Left lung (tissue), 10 donors: Measurements from ENCODE around the gene C14orf132. TPM values are rescaled to one million over a fixed set of nuclear protein-coding genes. Genes with fewer than 3 reads are reported as not detected.
"Not testable (repeated sequence)": the region's sequence is repeated elsewhere in the genome, so short reads cannot be mapped to it uniquely, and the experiment has no call there.

Source experiments
- ATAC-seq: fragments of 200-7000 bp; cut with Tn5 transposase; one replicate; pipeline ENCODE4 v1.9.1; 2020; ENCODE audit warnings: moderate library complexity
- DNase-seq, 4 donors: peaks; one replicate each; pipeline ENCODE4 v3.0.0-alpha.2; 2013 to 2020
- H3K27ac ChIP-seq, 2 donors: fragments of 200-600 bp; sonication (generic) in 1 of 2; one replicate each; pipeline versions ENCODE4 v1.5.0 to v1.8.0; 2020 to 2021
- H3K27me3 ChIP-seq, 2 donors: fragments of 200-600 bp; sonication (generic) in 1 of 2; one replicate each; pipeline versions ENCODE4 v1.5.0 to v1.8.0; 2020 to 2021
- H3K36me3 ChIP-seq, 2 donors: fragments of 200-600 bp; sonication (generic) in 1 of 2; one replicate each; pipeline versions ENCODE4 v1.5.0 to v1.8.0; 2020 to 2021
- H3K4me1 ChIP-seq, 2 donors: fragments of 200-600 bp; one replicate each; pipeline ENCODE4 v1.8.0; 2021
- H3K4me3 ChIP-seq, 2 donors: fragments of 200-600 bp; sonication (generic) in 1 of 2; one replicate each; pipeline versions ENCODE4 v1.5.0 to v1.8.0; 2020 to 2021; ENCODE audit warnings: mild to moderate bottlenecking in 1 of 2
- H3K9me3 ChIP-seq, 2 donors: fragments of 200-600 bp; sonication (generic) in 1 of 2; one replicate each; pipeline versions ENCODE4 v1.5.0 to v1.8.0; 2020 to 2021
- intact Hi-C, 2 donors: fragments of 100-400 bp; cut with DNase I; formaldehyde crosslinking; loops; one replicate each; pipeline versions ENCODE4 v1.11.2 to v1.14.2; 2022
- polyA plus RNA-seq, 6 donors: library from polyadenylated mRNA; unstranded; fragments of 120-200 nt; gene quantifications; one replicate each; pipeline ENCODE4 v1.2.1, GENCODE V29; 2013; ENCODE audit not compliant: insufficient read length in 6 of 6
- total RNA-seq, 2 donors: library from RNA; stranded (reverse); fragmentation: NEBNext Ultra II Directional; extraction: Animal tissue kit (Norgen Biotek cat#: 25700); gene quantifications; one replicate each; pipeline ENCODE4 v1.2.1, GENCODE V29; 2021
- TF ChIP-seq, protein P1 (sequence below), 2 donors: fragments of 200-600 bp; sonication (generic) in 1 of 2; IDR thresholded peaks; one replicate each; pipeline versions ENCODE4 v1.5.0 to v1.8.0; 2021; ENCODE audit warnings: antibody characterized with exemption in 2 of 2
- donor health status: DM: no; HTN: yes; CAD: no.
- donor health status: DM: no; HTN: no; CAD: no.

Gene C14orf132
- total and polyA plus RNA-seq, 8 donors, result 23.2 to 87.8 (median 34.0) TPM

DNA sequence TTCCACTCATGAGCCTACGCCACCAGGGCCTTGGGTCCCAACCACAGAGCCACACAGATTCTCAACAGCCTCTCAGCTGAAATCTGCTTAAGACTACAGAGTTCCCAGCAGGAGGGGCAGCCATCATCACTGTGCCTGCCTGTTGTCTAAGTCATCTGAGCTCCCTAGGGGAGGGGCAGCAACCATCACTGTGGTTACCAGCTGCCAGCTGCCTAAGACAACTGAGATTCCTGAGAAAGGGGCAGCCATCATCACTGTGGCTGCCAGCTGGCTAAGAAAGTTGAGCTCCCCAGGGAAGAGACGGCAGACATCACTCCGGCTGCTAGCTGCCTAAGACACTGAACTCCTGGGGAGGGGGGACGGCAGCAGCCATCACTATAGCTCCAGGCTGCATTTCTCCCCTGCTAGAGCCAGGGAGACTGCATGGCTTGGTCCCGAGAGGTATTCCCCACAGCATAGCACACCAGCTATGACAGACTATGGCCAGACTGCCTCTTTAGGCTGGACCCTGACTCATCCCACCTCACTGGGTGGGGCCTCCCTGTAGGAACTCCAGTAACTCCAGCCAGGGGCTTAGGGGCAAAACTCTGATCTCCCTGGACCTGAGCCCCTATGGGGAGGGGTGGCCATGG lies 37.2 kb upstream of the C14orf132 start:
- no peaks in the 10 kb centered on the region for H3K4me1 ChIP-seq
- H3K9me3 ChIP-seq, result no peaks in the 10 kb centered on the region
- no peak overlapping the region for H3K27ac ChIP-seq
- intact Hi-C loops, result no loop called here
- TF ChIP-seq, protein P1, sequence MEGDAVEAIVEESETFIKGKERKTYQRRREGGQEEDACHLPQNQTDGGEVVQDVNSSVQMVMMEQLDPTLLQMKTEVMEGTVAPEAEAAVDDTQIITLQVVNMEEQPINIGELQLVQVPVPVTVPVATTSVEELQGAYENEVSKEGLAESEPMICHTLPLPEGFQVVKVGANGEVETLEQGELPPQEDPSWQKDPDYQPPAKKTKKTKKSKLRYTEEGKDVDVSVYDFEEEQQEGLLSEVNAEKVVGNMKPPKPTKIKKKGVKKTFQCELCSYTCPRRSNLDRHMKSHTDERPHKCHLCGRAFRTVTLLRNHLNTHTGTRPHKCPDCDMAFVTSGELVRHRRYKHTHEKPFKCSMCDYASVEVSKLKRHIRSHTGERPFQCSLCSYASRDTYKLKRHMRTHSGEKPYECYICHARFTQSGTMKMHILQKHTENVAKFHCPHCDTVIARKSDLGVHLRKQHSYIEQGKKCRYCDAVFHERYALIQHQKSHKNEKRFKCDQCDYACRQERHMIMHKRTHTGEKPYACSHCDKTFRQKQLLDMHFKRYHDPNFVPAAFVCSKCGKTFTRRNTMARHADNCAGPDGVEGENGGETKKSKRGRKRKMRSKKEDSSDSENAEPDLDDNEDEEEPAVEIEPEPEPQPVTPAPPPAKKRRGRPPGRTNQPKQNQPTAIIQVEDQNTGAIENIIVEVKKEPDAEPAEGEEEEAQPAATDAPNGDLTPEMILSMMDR (IDR thresholded peaks at IDR 0.05), result no peak
- ATAC-seq (no peak), DNase-seq (no peak)
- no peaks in the 10 kb centered on the region for H3K36me3 ChIP-seq
- H3K4me3 ChIP-seq, result no peak overlapping the region
- peaks cover 10 to 40% of the 10 kb centered on the region in 2 donors for H3K27me3 ChIP-seq

DNA sequence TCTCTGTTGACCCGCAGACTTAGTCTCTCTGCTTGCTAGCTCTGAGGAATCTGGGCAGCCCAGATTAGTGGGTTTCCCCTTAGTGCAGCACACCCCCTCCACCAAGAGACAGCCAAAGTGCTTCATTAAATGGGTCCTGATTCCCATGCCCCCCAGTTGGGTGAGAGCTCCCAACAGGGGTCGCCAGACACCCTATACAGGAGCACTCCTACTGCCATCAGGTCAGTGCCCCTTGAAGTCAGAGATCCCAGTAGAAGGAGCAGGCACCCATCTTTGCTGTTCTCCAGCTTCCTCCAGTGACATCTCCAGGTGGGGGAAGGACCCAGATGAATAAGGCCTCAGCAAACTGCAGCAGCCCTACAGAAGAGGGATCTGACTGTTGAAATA lies 36.7 kb upstream of the C14orf132 start:
- TF ChIP-seq, protein P1 (IDR thresholded peaks at IDR 0.05), result no peak
- no peak for DNase-seq
- H3K27ac ChIP-seq, result no peak overlapping the region
- no peak overlapping the region for H3K4me3 ChIP-seq
- no peak for ATAC-seq
- intact Hi-C loops, result no loop called here
- no peaks in the 10 kb centered on the region for H3K36me3 ChIP-seq
- no peaks in the 10 kb centered on the region for H3K4me1 ChIP-seq
- peaks cover 5 to 35% of the 10 kb centered on the region in 2 donors for H3K27me3 ChIP-seq
- H3K9me3 ChIP-seq, result no peaks in the 10 kb centered on the region

DNA sequence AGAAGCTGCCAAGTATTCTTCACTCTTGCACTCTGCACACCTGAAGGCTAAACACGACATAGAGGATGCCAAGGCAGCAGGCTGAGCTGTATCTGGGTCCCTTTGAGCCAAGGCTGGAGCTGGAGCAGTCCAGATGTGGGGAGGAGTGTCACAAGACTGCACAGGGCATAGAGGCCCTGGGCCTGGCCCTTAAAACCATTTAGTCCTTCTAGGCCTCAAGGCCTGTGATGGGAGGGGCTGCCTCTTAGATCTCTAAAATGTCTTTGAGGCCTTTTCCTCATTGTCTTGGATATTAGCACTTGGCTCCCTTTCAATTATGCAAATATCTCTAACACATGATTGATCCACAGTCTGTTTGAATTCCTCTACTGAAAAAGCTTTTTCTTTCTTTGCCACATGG lies 28.0 kb upstream of the C14orf132 start:
- no peak for ATAC-seq
- Histone ChIP-seq H3K27ac (no peak overlapping the region), H3K36me3 (no peaks in the 10 kb centered on the region), H3K9me3 (peaks cover 0 to 17% of the 10 kb centered on the region in 2 donors), H3K4me1 (no peaks in the 10 kb centered on the region), H3K4me3 (no peak overlapping the region), H3K27me3 (no peaks in the 10 kb centered on the region)
- DNase-seq, result no peak
- intact Hi-C loops, result no loop called here
- TF ChIP-seq, protein P1 (IDR thresholded peaks at IDR 0.05), result no peak

DNA sequence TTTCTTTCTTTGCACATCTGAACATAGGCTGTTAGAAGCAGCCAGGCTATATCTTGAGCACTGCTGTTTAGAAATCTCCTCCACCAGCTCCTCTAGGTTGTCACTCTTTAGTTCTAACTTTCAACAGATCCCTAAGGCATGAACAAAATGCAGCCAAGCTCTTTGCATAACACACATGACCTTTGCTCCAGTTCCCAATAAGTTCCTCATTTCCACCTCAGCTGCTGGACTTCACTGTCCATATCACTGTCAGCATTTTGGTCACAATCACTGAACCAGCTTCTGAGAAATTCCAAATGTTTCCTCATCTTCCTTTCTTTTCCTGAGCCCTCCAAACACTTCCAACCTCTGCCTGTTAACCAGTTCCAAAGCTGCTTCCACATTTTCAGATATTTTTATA lies 27.6 kb upstream of the C14orf132 start:
- no peak for ATAC-seq
- TF ChIP-seq, protein P1 (IDR thresholded peaks at IDR 0.05), result no peak
- no peaks in the 10 kb centered on the region for H3K27me3 ChIP-seq
- peaks cover 0 to 17% of the 10 kb centered on the region in 2 donors for H3K9me3 ChIP-seq
- no peak for DNase-seq
- H3K4me1 ChIP-seq, result no peaks in the 10 kb centered on the region
- H3K36me3 ChIP-seq, result no peaks in the 10 kb centered on the region
- intact Hi-C loops, result no loop called here
- H3K4me3 ChIP-seq, result no peak overlapping the region
- no peak overlapping the region for H3K27ac ChIP-seq

DNA sequence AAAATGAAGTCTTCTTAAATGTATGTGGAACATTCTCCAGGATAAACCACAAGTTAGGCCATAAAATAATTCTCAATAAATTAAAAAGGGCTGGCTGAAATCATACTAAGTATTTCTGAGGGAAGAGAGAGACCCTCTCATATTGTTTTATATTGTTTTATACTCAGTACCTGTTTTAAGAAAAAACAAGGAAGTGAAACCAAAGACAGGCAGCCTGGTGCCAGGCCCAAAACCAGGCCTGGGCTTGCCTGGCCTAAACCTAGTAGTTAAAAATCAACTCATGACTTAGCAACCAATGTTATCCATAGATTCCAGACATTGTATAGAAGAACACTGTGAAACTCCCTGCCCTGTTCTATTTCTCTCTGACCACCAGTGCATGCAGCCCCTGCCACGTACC lies 26.4 kb upstream of the C14orf132 start:
- peaks cover 0 to 17% of the 10 kb centered on the region in 2 donors for H3K9me3 ChIP-seq
- H3K36me3 ChIP-seq, H3K27ac ChIP-seq, ATAC-seq, H3K4me3 ChIP-seq, DNase-seq, H3K4me1 ChIP-seq, intact Hi-C loops, H3K27me3 ChIP-seq: not testable (repeated sequence)

DNA sequence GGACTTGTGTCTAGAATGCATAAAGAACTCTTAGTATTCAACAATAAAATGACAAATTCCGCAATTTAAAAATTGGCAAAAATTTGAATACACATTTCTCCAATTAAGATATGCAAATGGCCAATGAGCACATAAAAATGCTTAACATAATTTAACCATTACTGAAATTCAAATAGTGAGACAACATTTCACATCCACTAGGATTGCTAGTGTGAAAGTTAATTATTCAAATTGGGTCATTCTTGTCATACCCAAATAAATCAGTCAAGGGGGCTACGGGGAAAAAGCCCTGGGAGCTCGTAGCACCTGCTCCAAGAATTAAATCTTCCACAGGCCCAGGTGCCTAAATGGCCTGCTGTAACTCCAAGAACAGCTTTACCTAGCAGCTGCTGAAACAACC lies 25.0 kb upstream of the C14orf132 start:
- no peak for ATAC-seq
- no peak overlapping the region for H3K4me3 ChIP-seq
- H3K27me3 ChIP-seq, result no peaks in the 10 kb centered on the region
- intact Hi-C loops, result no loop called here
- peaks cover 0 to 15% of the 10 kb centered on the region in 2 donors for H3K9me3 ChIP-seq
- DNase-seq, result no peak
- TF ChIP-seq, protein P1 (IDR thresholded peaks at IDR 0.05), result no peak
- no peaks in the 10 kb centered on the region for H3K4me1 ChIP-seq
- no peaks in the 10 kb centered on the region for H3K36me3 ChIP-seq
- no peak overlapping the region for H3K27ac ChIP-seq
